ENCODE data around the gene DIO2.

Gene DIO2

DNA sequence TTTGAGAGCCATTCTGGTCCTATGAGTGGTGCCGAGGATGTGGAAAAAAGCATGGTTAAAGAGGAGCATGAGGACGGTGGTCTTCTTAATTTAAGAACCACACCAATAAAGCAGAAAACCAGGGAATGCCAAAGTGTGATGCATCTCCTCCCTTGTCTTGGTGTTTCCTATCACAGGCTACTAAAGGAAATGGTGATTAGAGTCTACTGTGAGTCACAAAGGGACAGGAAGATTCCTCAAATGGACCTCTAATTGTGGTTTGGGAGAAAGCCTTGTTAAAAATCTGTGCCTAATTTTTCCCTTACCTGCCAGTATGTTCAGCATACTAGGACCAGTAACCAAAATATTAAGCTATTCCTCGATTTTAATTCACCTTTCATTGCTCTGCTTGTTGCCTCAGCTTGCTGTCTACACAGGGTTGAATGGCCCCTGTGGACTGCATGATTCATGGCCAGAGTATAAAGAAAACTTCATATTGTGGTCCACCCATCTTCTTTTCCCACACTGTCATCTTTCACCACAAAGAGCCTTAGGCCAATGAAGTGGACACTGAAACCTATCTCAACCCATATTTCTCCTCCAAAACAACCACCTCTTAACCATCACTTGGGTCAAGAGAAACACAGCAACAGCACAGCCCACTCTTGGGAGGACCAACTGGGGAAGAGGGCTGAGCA is 38.8 kb downstream of the DIO2 start:
- no peak for DNase-seq (ENCODE audit: low read depth in 2 of 3, low spot score in 1 of 3)

DNA sequence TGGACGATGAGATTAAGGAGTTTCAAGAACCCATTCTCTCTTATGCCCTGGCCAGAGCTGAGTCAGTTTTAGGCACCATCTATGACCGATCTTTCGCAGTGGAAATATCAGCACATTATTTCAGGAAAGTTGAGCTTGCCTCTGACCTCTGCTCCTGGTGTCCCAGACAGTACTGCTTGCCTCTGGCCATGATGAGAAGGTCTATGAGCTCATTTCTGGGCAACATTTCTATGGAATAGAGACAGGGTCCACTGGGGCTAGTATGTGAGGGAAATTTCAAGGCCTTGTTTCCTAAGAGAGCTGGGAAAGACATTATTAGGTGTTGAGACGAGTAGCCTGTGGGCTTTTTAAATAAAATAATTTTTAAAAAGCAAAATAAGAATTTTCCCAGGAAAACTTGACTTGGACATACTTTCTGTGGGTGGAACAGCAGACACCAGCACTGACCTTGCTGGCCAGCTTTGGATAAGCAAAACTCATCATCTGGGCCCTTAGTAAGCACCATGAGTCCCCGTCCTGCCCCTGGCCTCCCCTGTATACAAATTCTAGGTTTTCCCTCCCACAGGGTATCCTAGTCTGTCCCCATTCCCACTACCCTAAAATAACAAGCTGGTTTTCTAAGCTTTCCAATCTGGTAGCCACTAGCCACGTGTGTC is 43.4 kb downstream of the DIO2 start:
- no peak for DNase-seq (ENCODE audit: low read depth in 2 of 3, low spot score in 1 of 3)

DNA sequence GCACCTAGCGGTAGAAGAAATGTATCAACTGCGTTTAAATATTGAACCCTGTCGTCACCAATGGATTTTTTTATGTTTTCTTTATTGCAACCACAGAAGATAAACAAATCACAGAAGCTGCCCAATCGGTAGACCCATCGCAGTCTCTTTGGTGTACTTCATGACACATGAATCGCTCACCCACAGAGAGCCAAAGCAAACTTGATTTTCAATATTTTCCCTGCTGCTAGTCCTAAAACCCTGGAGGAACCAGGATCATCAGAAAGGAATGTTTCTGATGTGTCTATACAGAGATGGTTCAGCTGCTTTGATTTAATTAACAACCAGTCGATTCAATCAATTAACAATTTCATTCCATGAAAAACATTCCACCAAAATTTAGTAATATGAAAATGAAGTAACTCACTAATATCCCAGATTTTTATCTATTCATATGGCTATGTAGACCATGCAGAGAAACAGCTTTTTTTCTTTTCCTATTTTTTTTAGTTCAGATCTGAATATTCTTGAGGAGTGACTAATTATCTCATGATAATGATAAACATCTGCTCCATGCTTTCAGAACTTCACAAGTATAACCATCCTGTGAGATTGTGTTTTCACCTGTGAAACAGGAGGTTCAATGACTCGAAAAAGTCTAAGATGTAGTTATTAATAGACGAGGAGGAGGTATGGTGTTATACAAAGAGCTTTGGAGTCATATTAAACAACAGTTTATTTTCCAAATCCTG is 46.1 kb downstream of the DIO2 start:
- DNase-seq (ENCODE audit: low read depth in 2 of 3, low spot score in 1 of 3), result no peak

DNA sequence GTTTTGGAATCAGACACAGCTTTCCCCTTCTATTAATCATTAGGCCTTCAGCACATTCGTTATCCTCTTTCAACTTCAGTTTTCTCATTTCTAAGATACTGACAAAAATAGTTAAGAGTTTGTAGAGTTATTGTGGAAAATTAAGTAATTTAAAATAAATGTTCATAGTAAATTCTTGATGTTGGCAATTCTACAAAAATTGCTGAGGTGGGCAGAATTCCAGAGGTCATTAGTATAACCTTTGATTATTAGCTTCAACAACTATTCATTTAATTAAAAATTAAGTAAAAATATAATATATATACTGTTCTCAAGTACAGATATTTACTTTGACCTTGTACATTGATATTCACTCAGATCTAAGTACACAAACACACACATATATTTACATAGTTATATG is 58.5 kb downstream of the DIO2 start:
- no peak for DNase-seq (ENCODE audit: low read depth in 2 of 3, low spot score in 1 of 3)

DNA sequence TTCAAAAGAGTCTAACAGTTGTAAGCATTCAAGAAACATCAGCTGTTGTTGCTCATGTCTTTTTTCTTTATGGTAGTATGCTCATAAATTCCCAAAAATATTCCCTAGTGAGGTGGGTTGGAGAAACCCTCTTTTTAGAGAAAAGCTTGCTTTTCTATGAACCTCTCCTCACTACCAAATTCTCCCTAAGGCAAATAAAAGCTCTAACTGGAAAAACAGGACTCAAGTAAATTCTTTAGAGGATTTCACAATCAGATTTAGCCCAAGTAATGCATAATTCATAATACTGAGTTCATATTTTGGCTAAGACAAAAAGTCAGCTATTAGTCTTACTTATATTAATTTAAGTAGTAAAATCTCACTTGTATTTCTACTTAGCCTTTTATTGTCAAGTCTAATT is 59.1 kb downstream of the DIO2 start:
- no peak for DNase-seq (ENCODE audit: low read depth in 2 of 3, low spot score in 1 of 3)

DNA sequence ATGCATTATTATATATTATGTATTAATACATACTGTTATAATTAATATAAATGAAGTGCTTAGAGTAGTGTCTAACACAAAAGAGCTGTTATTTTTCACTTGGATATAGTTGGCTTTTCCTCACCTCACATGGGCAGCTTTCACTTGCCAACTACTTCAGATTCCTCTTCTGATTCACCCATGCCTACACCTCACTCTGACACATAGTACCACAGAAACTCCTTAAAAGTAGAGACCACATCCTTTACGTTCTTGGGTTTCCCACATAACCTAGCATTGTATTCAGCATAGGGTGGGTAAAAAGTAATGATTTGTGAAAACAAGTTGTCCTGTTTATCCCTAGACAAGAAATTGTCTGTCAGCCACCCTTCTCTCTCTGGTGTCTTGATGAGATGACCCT is 61.0 kb downstream of the DIO2 start:
- no peak for DNase-seq (ENCODE audit: low read depth in 2 of 3, low spot score in 1 of 3)
